HG03108 (cell line): ENCODE measurements around the gene KIAA0232.

Experiments used
- ATAC-seq: cut with Tn5 transposase; IDR thresholded peaks from one replicate; pipeline ENCODE4 v1.9.1; 2021; ENCODE audit warnings: moderate library complexity; ENCODE audit not compliant: unreplicated experiment

KIAA0232 gene

GRCh38 chr4:6845574-6845973 lies 63.0 kb downstream of the KIAA0232 start:
- ATAC-seq = no peak

GRCh38 chr4:6847178-6847577 lies 64.7 kb downstream of the KIAA0232 start:
- no peak for ATAC-seq

GRCh38 chr4:6848717-6849305 lies 66.3 kb downstream of the KIAA0232 start:
- ATAC-seq = no peak

GRCh38 chr4:6849691-6850090 lies 67.2 kb downstream of the KIAA0232 start:
- ATAC-seq = no peak

GRCh38 chr4:6851431-6851830 lies 68.9 kb downstream of the KIAA0232 start:
- no peak for ATAC-seq

- no peak for ATAC-seq
Observed at GRCh38 chr4:6851962-6852361, 69.4 kb downstream of the KIAA0232 start.

- ATAC-seq = no peak
Observed at GRCh38 chr4:6852582-6852981, 70.1 kb downstream of the KIAA0232 start.

GRCh38 chr4:6854098-6854744 lies 71.7 kb downstream of the KIAA0232 start:
- ATAC-seq = no peak

- peak; percentile 84 for ATAC-seq
Observed at GRCh38 chr4:6855692-6856297, 73.3 kb downstream of the KIAA0232 start.

GRCh38 chr4:6856391-6856790 lies 73.9 kb downstream of the KIAA0232 start:
- no peak for ATAC-seq

GRCh38 chr4:6857009-6857882 lies 74.7 kb downstream of the KIAA0232 start:
- ATAC-seq = no peak

- no peak for ATAC-seq
Observed at GRCh38 chr4:6858997-6859396, 76.5 kb downstream of the KIAA0232 start.

GRCh38 chr4:6859543-6859942 lies 77.0 kb downstream of the KIAA0232 start:
- ATAC-seq = no peak

GRCh38 chr4:6868386-6868785 lies 85.9 kb downstream of the KIAA0232 start:
- ATAC-seq = no peak

GRCh38 chr4:6869944-6870343 lies 87.4 kb downstream of the KIAA0232 start:
- no peak for ATAC-seq

GRCh38 chr4:6873291-6873690 lies 90.8 kb downstream of the KIAA0232 start:
- ATAC-seq = no peak

- ATAC-seq = no peak
Observed at GRCh38 chr4:6873792-6874461, 91.4 kb downstream of the KIAA0232 start.

GRCh38 chr4:6874981-6875380 lies 92.5 kb downstream of the KIAA0232 start:
- ATAC-seq = no peak

- no peak for ATAC-seq
Observed at GRCh38 chr4:6875431-6875831, 92.9 kb downstream of the KIAA0232 start.

GRCh38 chr4:6876440-6876839 lies 93.9 kb downstream of the KIAA0232 start:
- ATAC-seq = no peak

GRCh38 chr4:6877067-6877466 lies 94.5 kb downstream of the KIAA0232 start:
- ATAC-seq = no peak
